Progenitor cell of endocrine pancreas (in vitro differentiated cells): ENCODE data around the gene MPRIP. TPM values are rescaled to one million over a fixed set of nuclear protein-coding genes. Genes with fewer than 3 reads are reported as not detected.
A peak's percentile ranks its signal among the peaks of the same experiment; 100 is the strongest.
"Not testable (repeated sequence)": the region's sequence is repeated elsewhere in the genome, so short reads cannot be mapped to it uniquely, and the experiment has no call there.

ENCODE experiments used
- DNase-seq: peaks from one replicate; pipeline ENCODE4 v3.0.0; 2021; ENCODE audit warnings: low spot score; ENCODE audit not compliant: unreplicated experiment
- H3K27ac Mint-ChIP-seq: 2 replicates; pipeline ENCODE4 v1.8.0; 2021; ENCODE audit warnings: mild to moderate bottlenecking, moderate library complexity, mixed read lengths
- H3K27me3 Mint-ChIP-seq: 2 replicates; pipeline ENCODE4 v1.8.0; 2021; ENCODE audit warnings: mixed read lengths
- H3K36me3 Mint-ChIP-seq: 2 replicates; pipeline ENCODE4 v1.8.0; 2022; ENCODE audit warnings: mixed read lengths; ENCODE audit not compliant: insufficient read depth
- H3K4me1 Mint-ChIP-seq: 2 replicates; pipeline ENCODE4 v1.8.0; 2021; ENCODE audit warnings: low read depth, mixed read lengths
- H3K4me3 Mint-ChIP-seq: 2 replicates; pipeline ENCODE4 v1.8.0; 2021; ENCODE audit warnings: low read depth, mild to moderate bottlenecking, moderate library complexity, mixed read lengths
- H3K9me3 Mint-ChIP-seq: 2 replicates; pipeline ENCODE4 v1.8.0; 2021; ENCODE audit warnings: low read depth, mixed read lengths
- total RNA-seq: library from RNA; stranded (reverse); gene quantifications from 2 replicates; pipeline ENCODE4 v1.2.1, GENCODE V29; 2021
- TF ChIP-seq, protein P1 (sequence below): fragments of 200-600 bp; sonication (generic); IDR thresholded peaks from one replicate; pipeline ENCODE4 v1.5.0; 2021; ENCODE audit warnings: antibody characterized with exemption, mild to moderate bottlenecking; ENCODE audit not compliant: unreplicated experiment

The MPRIP gene
- total RNA-seq, 1 donor from 2014 or later = 195 TPM

DNA sequence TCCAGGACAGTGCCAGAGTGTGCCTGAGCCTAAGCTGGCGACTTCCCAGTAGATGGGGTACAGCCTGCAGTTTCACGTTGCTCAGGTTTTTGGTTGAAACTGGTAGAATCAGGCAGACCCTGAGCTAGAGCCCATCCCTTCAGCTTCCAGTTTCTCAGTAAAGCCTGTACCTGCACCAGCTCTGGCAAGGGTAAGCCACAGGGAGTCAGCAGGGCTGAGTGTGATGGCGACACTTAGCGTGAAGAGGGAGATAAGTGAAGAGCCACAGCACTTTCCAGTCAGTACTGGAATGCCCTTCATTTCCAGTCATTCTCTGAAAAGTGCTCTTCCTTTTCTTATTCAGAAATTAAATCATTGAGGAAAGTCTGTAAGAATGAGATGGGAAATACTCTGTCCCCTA is 141.5 kb downstream of the MPRIP start:
- Mint-ChIP-seq H3K4me1 (peaks cover 25% of the 10 kb centered on the region), H3K9me3 (no peaks in the 10 kb centered on the region), H3K27me3 (no peaks in the 10 kb centered on the region), H3K36me3 (peaks cover 27% of the 10 kb centered on the region), H3K27ac (no peak overlapping the region), H3K4me3 (no peak overlapping the region)
- DNase-seq = no peak
- TF ChIP-seq, protein P1, sequence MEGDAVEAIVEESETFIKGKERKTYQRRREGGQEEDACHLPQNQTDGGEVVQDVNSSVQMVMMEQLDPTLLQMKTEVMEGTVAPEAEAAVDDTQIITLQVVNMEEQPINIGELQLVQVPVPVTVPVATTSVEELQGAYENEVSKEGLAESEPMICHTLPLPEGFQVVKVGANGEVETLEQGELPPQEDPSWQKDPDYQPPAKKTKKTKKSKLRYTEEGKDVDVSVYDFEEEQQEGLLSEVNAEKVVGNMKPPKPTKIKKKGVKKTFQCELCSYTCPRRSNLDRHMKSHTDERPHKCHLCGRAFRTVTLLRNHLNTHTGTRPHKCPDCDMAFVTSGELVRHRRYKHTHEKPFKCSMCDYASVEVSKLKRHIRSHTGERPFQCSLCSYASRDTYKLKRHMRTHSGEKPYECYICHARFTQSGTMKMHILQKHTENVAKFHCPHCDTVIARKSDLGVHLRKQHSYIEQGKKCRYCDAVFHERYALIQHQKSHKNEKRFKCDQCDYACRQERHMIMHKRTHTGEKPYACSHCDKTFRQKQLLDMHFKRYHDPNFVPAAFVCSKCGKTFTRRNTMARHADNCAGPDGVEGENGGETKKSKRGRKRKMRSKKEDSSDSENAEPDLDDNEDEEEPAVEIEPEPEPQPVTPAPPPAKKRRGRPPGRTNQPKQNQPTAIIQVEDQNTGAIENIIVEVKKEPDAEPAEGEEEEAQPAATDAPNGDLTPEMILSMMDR = no peak

DNA sequence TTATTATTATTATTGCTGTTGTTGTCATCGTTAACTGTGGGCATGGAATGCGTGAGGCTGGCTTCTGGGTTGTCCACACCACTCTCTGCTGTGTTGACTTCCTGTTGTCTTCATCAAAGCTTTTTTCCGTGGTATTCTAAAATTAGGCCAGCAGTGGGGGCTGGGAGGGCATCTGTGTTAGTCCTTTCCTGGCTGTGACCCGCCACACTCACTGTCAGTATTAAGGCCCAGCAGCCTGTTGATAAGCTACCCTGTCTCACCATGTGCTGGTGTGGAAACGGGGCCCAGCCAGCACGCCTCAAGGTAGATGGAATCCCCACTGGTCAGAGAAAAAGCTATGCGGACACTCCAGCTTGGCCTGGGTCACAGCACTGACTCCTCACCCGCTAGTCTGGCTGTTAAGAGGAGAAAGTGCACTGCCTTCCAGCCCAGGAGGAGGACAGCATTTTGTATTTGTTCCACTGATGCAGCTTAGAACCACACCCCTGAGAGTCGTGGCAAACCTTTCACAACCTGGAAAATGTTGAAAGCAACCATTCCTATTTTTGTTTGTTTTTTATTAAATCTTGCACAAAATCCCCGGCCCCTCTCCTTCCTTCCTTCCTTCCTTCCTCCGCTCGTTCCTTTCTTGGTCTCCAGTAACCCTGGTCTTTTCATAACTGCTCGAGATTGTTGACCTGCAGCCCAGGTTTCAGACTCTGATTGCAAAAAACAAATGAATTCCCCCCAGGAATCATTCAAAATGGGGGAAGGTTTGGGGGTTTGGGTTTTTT is 142.9 kb downstream of the MPRIP start:
- H3K27me3 Mint-ChIP-seq, H3K4me3 Mint-ChIP-seq, H3K27ac Mint-ChIP-seq, H3K9me3 Mint-ChIP-seq, DNase-seq: not testable (repeated sequence)
- H3K36me3 Mint-ChIP-seq = peaks cover 25% of the 10 kb centered on the region
- peaks cover 27% of the 10 kb centered on the region for H3K4me1 Mint-ChIP-seq

DNA sequence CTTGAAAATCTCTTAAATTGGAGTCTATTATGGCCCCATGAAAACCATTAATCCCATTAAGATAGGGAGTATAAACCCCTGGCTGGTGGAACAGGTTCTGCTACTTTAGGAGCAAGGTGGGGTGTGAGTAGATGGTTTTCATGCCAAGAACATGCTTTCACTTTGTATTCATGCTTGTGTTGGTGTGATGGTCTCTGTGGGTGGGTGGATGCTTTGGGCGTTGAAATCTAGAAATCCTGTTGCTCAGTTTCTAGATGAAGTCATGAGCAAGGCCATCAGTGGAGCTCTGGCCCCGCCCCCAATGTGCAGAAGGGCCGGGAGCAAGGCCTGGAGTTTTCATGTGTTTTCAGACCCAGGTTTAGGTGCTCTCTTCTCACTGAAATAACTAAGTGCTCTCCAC is 143.8 kb downstream of the MPRIP start:
- TF ChIP-seq, protein P1 = no peak
- peak overlapping the region; percentile 67 for H3K27ac Mint-ChIP-seq
- H3K9me3 Mint-ChIP-seq = no peaks in the 10 kb centered on the region
- DNase-seq = no peak
- H3K4me1 Mint-ChIP-seq = peaks cover 27% of the 10 kb centered on the region
- H3K36me3 Mint-ChIP-seq = peaks cover 20% of the 10 kb centered on the region
- H3K27me3 Mint-ChIP-seq = no peaks in the 10 kb centered on the region
- H3K4me3 Mint-ChIP-seq = no peak overlapping the region

DNA sequence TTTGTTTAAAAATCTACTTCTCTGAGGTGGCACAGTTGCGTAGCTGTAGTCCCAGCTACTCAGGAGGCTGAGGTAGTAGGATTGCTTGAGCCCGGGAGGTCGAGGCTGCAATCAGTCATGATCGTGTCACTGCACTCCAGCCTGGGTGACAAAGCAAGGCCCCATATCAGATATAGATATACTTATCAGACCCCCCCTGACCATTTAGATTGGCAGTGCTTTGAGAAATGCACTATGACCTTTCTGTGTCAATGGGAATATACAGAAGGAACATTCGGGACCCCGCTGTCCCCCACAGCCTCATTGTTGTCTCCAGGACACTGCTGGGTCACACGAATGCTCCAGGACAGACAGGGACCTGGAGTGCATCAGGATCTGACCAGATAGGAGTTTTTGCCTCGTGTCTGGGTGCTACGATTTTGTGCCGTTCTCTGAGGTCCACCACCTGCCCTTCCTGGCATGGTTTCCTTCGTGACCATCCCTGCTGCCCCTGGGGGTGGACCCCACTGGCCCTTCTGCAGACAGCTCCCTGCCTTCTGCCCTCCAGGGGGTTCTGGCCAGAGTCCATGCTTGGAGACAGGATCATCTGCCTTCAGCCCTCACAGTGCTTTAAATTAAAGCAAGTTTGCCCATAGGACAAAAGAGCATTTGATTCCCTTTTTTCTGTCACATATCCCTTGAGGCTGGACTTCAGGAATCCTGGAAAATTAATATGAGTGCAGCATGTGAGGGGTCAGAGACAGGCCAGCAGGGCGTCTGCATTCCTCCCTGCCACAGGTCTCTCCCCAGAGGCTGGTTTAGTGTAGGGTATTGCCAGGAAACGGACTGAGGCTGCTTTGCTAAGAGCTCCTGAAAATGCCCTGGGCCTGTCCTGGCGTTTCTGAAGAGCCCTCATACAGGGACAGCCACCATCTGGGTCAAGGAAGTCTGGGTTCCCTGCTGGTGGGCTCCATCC is 144.6 kb downstream of the MPRIP start:
- no peak overlapping the region for H3K4me3 Mint-ChIP-seq
- H3K4me1 Mint-ChIP-seq = peaks cover 27% of the 10 kb centered on the region
- no peaks in the 10 kb centered on the region for H3K9me3 Mint-ChIP-seq
- H3K27ac Mint-ChIP-seq = peak overlapping the region; percentile 67
- no peak for DNase-seq
- TF ChIP-seq, protein P1 = no peak
- no peaks in the 10 kb centered on the region for H3K27me3 Mint-ChIP-seq
- H3K36me3 Mint-ChIP-seq = peaks cover 20% of the 10 kb centered on the region

DNA sequence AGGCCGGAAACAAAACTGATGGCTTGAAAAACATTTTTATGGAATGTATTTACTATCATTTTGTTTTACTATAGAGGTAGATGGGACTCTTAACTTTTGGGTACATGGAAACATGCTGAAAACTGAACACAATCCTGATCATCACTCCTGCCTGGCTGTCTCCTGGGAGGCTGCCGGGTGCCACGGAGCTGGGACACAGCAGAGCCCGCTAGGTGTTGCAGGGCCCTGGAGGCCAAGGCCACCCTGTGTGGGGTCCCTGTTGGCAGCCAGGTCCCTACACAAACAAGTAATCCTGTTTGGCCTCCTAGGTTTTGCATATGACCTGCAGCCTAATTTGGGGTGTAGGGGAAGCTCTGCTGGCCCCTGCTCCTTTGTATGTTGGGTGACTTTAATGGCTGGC is 146.3 kb downstream of the MPRIP start:
- Mint-ChIP-seq H3K27ac (no peak overlapping the region), H3K9me3 (no peaks in the 10 kb centered on the region), H3K36me3 (peaks cover 17% of the 10 kb centered on the region), H3K27me3 (no peaks in the 10 kb centered on the region), H3K4me3 (no peak overlapping the region), H3K4me1 (peaks cover 27% of the 10 kb centered on the region)
- TF ChIP-seq, protein P1 = no peak
- no peak for DNase-seq
